ENCODE data around the gene EEF1A2.

EEF1A2 gene

DNA sequence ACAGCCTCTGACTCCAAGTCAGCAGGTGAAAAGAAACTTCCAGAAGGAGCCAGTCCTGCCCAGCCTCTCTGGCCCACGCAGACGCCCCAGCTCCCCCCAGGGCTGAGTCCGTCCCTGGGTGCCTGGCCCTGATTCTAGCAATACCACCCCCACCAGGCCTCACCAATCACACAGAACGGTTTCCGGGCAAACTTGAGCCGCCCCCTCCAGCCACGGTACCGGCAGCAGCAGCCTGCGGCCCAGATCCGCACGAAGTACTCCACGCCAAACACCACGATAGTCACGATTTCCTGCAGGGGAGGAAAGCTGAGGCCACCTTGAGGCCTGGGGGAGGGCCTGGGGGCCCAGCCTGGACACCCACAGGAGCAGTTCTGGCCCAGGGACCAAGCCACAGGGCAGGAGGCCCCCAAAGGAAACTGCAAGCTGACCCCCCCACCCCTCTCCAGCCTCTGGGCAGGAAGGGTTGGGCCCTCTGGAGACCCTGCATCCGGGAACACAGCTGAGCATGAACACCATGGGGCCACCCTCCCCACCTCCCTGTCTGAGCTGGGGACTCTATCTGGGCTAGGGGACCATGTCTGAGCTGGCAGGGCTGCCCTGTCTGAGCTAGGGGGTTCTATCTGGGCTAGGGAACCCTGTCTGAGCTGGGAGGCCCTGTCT lies 53.7 kb downstream of the EEF1A2 start:
- POLR2A ChIA-PET, result no interaction called here
- no peaks in the 10 kb centered on the region for H3K9me3 ChIP-seq (ENCODE audit: control extremely low read depth in 1 of 5, control insufficient read depth in 4 of 5, insufficient read depth in 2 of 5, low read depth in 1 of 5, low read length in 4 of 5)

DNA sequence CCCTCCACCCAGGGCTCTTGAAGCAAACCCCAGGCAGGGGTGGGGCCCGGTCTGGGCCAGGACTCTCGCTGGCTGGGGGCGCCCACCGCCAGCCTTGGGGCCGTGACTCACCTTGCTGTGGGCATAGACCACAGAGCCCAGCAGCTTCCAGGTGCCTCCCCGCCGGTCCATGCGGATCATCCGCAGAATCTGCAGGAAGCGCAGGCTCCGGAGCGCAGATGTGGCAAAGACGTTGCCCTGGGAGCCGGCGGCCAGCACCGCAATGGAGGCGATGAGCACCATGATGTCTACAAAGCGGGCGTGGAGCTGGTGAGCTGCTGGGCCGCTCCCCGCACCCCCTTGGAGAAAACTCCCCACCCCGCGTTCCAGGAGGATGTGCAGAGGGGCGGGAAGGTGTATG lies 54.3 kb downstream of the EEF1A2 start:
- H3K4me1 ChIP-seq (ENCODE audit: control extremely low read depth in 1 of 4, control insufficient read depth in 4 of 4, insufficient read depth in 4 of 4, low read length in 3 of 4), result peaks cover 0 to 40% (median 35%) of the 10 kb centered on the region in 4 experiments
- no peak overlapping the region for H3K4me3 ChIP-seq (ENCODE audit: control insufficient read depth in 1 of 7, extremely low read depth in 1 of 7, insufficient read depth in 4 of 7, low read depth in 2 of 7, low read length in 6 of 7)
- WGBS (ENCODE audit: insufficient coverage), result 97% methylated on average over 20 of the region's 24 CpGs
- H3K27me3 ChIP-seq (replicated peaks in 2 of 5; ENCODE audit: control insufficient read depth in 4 of 5, insufficient read depth in 5 of 5, low read length in 4 of 5), result peaks cover 0 to 2% (median 0%) of the 10 kb centered on the region in 5 experiments
- POLR2A ChIA-PET, result no interaction called here
- no peak for DNase-seq
- H3K9me3 ChIP-seq (ENCODE audit: control extremely low read depth in 1 of 5, control insufficient read depth in 4 of 5, insufficient read depth in 2 of 5, low read depth in 1 of 5, low read length in 4 of 5), result no peaks in the 10 kb centered on the region
- H3K27ac ChIP-seq (ENCODE audit: insufficient read depth in 1 of 2, low read depth in 1 of 2, low read length in 2 of 2, poor library complexity in 1 of 2, severe bottlenecking in 2 of 2), result no peak overlapping the region
- CTCF ChIA-PET, result interaction anchor here (1.2 to 2.5 kb wide), 3 partner anchors 31 to 94 kb away, joined by 3 to 12 read pairs (median 4); no protein-coding TSS in a partner anchor
- no peaks in the 10 kb centered on the region for H3K36me3 ChIP-seq (ENCODE audit: control insufficient read depth in 4 of 4, insufficient read depth in 4 of 4, low read length in 3 of 4)

More for the DNA sequence above, 53.7 kb downstream of the EEF1A2 start:
- no peak overlapping the region for H3K27ac ChIP-seq (ENCODE audit: insufficient read depth in 1 of 2, low read depth in 1 of 2, low read length in 2 of 2, poor library complexity in 1 of 2, severe bottlenecking in 2 of 2)
- peak in 1 of 3 donors; percentile 24 for DNase-seq
- CTCF ChIA-PET, result interaction anchor here (1.0 to 2.5 kb wide), 4 partner anchors 30 to 93 kb away, joined by 3 to 12 read pairs (median 4); no protein-coding TSS in a partner anchor
- no peak overlapping the region for H3K4me3 ChIP-seq (ENCODE audit: control insufficient read depth in 1 of 7, extremely low read depth in 1 of 7, insufficient read depth in 4 of 7, low read depth in 2 of 7, low read length in 6 of 7)
- H3K36me3 ChIP-seq (ENCODE audit: control insufficient read depth in 4 of 4, insufficient read depth in 4 of 4, low read length in 3 of 4), result no peaks in the 10 kb centered on the region
- H3K27me3 ChIP-seq (replicated peaks in 2 of 5; ENCODE audit: control insufficient read depth in 4 of 5, insufficient read depth in 5 of 5, low read length in 4 of 5), result peaks cover 0 to 2% (median 0%) of the 10 kb centered on the region in 5 experiments
- 30% methylated on average over 14 of the region's 15 CpGs for WGBS (ENCODE audit: insufficient coverage)
- H3K4me1 ChIP-seq (ENCODE audit: control extremely low read depth in 1 of 4, control insufficient read depth in 4 of 4, insufficient read depth in 4 of 4, low read length in 3 of 4), result peaks cover 0 to 38% (median 35%) of the 10 kb centered on the region in 4 experiments

DNA sequence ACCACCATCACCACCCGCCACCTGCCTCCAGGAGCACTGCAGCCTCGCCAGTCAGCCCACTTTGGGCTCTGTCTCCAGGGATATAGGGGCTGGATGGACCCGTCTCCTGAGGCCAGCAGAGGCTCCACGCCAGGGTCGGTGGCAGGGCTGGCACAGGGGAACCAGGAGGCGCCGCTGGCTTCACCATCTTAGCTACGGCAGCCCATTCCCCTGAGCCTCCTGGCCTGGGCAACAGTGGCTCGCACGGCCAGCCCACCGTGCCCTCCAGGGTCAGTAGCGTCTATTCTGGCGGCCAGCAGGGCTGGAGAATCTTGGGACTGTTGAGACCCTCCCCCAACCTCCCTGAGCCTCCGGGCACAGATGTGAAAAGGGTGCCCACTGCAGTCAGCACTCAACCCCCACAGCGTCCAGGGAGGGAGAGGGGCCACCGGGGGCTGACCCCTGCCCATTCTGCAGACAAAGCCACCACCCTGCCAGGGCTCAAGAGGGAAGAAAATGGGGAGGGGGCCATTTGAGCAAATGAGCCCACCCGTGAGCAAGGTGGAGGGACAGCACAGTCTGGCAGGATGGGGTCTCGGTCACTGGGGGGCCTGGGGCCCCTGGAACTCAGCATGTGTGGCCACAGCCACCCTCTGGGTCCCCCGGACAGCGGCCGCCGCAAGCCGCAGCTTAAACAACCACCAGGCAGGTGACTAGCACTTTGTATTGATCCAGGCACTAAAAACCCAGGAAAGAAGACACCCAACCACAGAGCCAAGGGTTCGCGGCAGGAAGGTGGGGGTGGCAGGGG lies 55.1 kb downstream of the EEF1A2 start:
- H3K4me3 ChIP-seq (ENCODE audit: control insufficient read depth in 1 of 7, extremely low read depth in 1 of 7, insufficient read depth in 4 of 7, low read depth in 2 of 7, low read length in 6 of 7), result no peak overlapping the region
- no peaks in the 10 kb centered on the region for H3K27me3 ChIP-seq (replicated peaks in 2 of 5; ENCODE audit: control insufficient read depth in 4 of 5, insufficient read depth in 5 of 5, low read length in 4 of 5)
- CTCF ChIA-PET, result interaction anchor here (1.6 kb wide), 1 partner anchor 95 kb away, joined by 4 read pairs; no protein-coding TSS in a partner anchor
- POLR2A ChIA-PET, result no interaction called here
- H3K27ac ChIP-seq (ENCODE audit: insufficient read depth in 1 of 2, low read depth in 1 of 2, low read length in 2 of 2, poor library complexity in 1 of 2, severe bottlenecking in 2 of 2), result no peak overlapping the region
- no peak for DNase-seq
- no peaks in the 10 kb centered on the region for H3K36me3 ChIP-seq (ENCODE audit: control insufficient read depth in 4 of 4, insufficient read depth in 4 of 4, low read length in 3 of 4)
- no peaks in the 10 kb centered on the region for H3K9me3 ChIP-seq (ENCODE audit: control extremely low read depth in 1 of 5, control insufficient read depth in 4 of 5, insufficient read depth in 2 of 5, low read depth in 1 of 5, low read length in 4 of 5)
- WGBS (ENCODE audit: insufficient coverage), result 96% methylated on average over 15 of the region's 25 CpGs
- H3K4me1 ChIP-seq (ENCODE audit: control extremely low read depth in 1 of 4, control insufficient read depth in 4 of 4, insufficient read depth in 4 of 4, low read length in 3 of 4), result peaks cover 0 to 40% (median 35%) of the 10 kb centered on the region in 4 experiments

DNA sequence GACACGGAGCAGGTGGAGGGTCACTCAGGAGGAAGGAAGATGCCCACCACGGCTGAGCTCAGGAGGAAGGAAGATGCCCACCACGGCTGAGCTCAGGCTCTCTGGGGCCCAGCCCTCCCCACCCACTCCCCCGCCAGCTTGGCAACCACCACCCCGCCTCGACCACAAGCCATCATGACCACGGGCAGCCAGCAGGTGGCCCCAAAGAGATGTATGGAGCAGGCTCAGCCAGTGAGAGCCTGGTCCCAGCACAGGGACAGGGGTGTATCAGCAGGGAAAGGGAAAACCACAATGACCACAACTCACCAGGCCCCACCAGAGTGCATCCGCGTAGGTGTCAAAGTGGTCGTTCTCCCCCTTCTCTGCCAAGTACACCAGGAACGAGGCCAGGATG lies 56.8 kb downstream of the EEF1A2 start:
- no peaks in the 10 kb centered on the region for H3K9me3 ChIP-seq (ENCODE audit: control extremely low read depth in 1 of 5, control insufficient read depth in 4 of 5, insufficient read depth in 2 of 5, low read depth in 1 of 5, low read length in 4 of 5)
- ChIA-PET POLR2A (no interaction called here), CTCF (interaction anchor here (0.7 to 1.8 kb wide), 8 partner anchors 8 to 111 kb away, joined by 3 to 7 read pairs (median 4); partner anchors contain the start of gene PPDPF)
- H3K27ac ChIP-seq (ENCODE audit: insufficient read depth in 1 of 2, low read depth in 1 of 2, low read length in 2 of 2, poor library complexity in 1 of 2, severe bottlenecking in 2 of 2), result no peak overlapping the region
- no peaks in the 10 kb centered on the region for H3K27me3 ChIP-seq (replicated peaks in 2 of 5; ENCODE audit: control insufficient read depth in 4 of 5, insufficient read depth in 5 of 5, low read length in 4 of 5)
- WGBS (ENCODE audit: insufficient coverage), result 3% methylated on average over 5 of the region's 11 CpGs
- no peaks in the 10 kb centered on the region for H3K36me3 ChIP-seq (ENCODE audit: control insufficient read depth in 4 of 4, insufficient read depth in 4 of 4, low read length in 3 of 4)
- H3K4me3 ChIP-seq (ENCODE audit: control insufficient read depth in 1 of 7, extremely low read depth in 1 of 7, insufficient read depth in 4 of 7, low read depth in 2 of 7, low read length in 6 of 7), result no peak overlapping the region
- DNase-seq, result peak; percentile 89 to 93 (median 92)
- H3K4me1 ChIP-seq (ENCODE audit: control extremely low read depth in 1 of 4, control insufficient read depth in 4 of 4, insufficient read depth in 4 of 4, low read length in 3 of 4), result peaks cover 0 to 40% (median 35%) of the 10 kb centered on the region in 4 experiments

DNA sequence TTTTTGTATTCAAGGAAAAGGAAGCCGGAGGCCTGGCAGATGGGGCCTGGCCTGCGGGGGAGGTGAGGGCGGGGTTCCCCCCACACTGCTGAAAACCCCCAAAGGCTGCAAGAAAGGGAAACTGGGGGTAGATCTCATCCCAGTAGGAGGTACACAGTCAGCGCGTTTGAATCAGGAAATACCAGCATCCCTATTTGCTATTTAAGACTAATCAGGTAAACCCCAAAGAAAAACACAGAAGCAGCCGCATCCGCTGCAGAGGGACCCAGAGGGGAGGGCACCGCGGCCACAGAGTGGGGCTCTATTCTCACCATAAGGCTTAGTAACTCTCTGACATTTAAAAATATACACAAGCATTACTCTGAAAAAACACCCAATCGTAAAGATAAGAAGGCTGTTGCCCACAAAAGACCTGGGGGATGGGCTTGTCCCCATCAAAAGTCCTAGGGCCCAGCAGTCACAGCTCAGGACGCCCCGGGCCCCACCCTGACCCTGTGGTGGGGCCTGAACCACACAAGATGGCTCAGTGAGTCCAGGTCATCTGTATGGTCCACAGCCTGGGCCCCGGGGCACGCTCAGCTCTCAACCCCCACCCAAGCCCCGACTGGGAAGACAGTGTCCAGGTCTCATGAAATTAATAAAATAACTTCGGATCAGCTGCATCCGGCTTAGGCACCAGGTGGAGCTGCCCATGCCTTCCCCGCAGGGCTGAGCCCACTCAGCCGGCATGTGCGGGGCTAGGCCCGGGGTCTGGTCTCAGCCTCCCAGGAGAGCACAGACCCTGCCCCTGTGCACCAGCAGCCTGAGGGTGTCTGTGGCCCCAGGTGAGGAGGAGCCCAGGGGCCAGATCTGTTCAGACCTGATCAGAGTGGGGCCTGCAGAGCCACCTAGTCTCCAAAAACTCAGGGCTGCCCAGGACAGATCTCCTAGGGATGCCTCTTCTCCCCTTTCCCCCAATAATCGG lies 57.5 kb downstream of the EEF1A2 start:
- Histone ChIP-seq H3K27me3 (replicated peaks in 2 of 5; ENCODE audit: control insufficient read depth in 4 of 5, insufficient read depth in 5 of 5, low read length in 4 of 5) (no peaks in the 10 kb centered on the region), H3K4me1 (ENCODE audit: control extremely low read depth in 1 of 4, control insufficient read depth in 4 of 4, insufficient read depth in 4 of 4, low read length in 3 of 4) (peaks cover 0 to 40% (median 35%) of the 10 kb centered on the region in 4 experiments), H3K27ac (ENCODE audit: insufficient read depth in 1 of 2, low read depth in 1 of 2, low read length in 2 of 2, poor library complexity in 1 of 2, severe bottlenecking in 2 of 2) (no peak overlapping the region), H3K4me3 (ENCODE audit: control insufficient read depth in 1 of 7, extremely low read depth in 1 of 7, insufficient read depth in 4 of 7, low read depth in 2 of 7, low read length in 6 of 7) (peak overlapping the region in 4 of 7 experiments; percentile 19 to 52 (median 39)), H3K9me3 (ENCODE audit: control extremely low read depth in 1 of 5, control insufficient read depth in 4 of 5, insufficient read depth in 2 of 5, low read depth in 1 of 5, low read length in 4 of 5) (no peaks in the 10 kb centered on the region), H3K36me3 (ENCODE audit: control insufficient read depth in 4 of 4, insufficient read depth in 4 of 4, low read length in 3 of 4) (no peaks in the 10 kb centered on the region)
- peak; percentile 47 to 84 (median 83) for DNase-seq
- CTCF ChIA-PET, result interaction anchor here (0.7 to 1.8 kb wide), 8 partner anchors 8 to 111 kb away, joined by 3 to 7 read pairs (median 4); partner anchors contain the start of gene PPDPF
- POLR2A ChIA-PET, result no interaction called here
- 8% methylated on average over 19 of the region's 22 CpGs for WGBS (ENCODE audit: insufficient coverage)

DNA sequence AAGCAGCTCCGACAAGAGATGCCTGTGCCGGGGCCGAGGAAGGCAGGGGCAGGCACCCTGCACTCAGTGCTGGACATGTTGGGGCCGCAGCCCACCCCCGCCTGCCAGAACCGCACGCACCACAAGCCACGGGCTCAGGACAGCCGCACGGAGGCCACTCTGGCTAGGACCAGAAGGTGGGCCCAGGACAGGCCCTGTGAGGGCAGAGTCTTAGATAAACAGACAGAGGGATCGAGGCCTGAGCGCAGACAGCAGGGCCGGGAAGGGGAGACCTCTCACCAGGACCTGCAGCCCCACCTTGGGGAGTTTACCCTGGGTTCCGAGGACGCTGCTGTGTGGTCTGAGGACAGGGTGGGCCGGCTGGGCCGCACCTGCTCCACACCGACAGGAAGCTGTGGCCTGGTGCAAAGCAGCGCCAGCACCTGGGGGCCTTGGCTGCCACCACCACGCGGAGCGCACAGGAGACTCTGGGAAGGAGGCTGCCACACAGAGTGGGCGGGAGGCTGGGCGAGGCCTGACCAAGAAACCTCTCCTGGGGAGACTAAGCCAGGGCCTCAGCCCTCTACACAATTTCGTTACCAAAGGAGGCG lies 58.4 kb downstream of the EEF1A2 start:
- no peak overlapping the region for H3K27ac ChIP-seq (ENCODE audit: insufficient read depth in 1 of 2, low read depth in 1 of 2, low read length in 2 of 2, poor library complexity in 1 of 2, severe bottlenecking in 2 of 2)
- DNase-seq, result peak in 1 of 3 donors; percentile 27
- no peaks in the 10 kb centered on the region for H3K27me3 ChIP-seq (replicated peaks in 2 of 5; ENCODE audit: control insufficient read depth in 4 of 5, insufficient read depth in 5 of 5, low read length in 4 of 5)
- WGBS (ENCODE audit: insufficient coverage), result 74% methylated on average over 24 of the region's 26 CpGs
- CTCF ChIA-PET, result no interaction called here
- no peaks in the 10 kb centered on the region for H3K36me3 ChIP-seq (ENCODE audit: control insufficient read depth in 4 of 4, insufficient read depth in 4 of 4, low read length in 3 of 4)
- H3K9me3 ChIP-seq (ENCODE audit: control extremely low read depth in 1 of 5, control insufficient read depth in 4 of 5, insufficient read depth in 2 of 5, low read depth in 1 of 5, low read length in 4 of 5), result no peaks in the 10 kb centered on the region
- POLR2A ChIA-PET, result no interaction called here
- no peak overlapping the region for H3K4me3 ChIP-seq (ENCODE audit: control insufficient read depth in 1 of 7, extremely low read depth in 1 of 7, insufficient read depth in 4 of 7, low read depth in 2 of 7, low read length in 6 of 7)
- peaks cover 0 to 35% (median 30%) of the 10 kb centered on the region in 4 experiments for H3K4me1 ChIP-seq (ENCODE audit: control extremely low read depth in 1 of 4, control insufficient read depth in 4 of 4, insufficient read depth in 4 of 4, low read length in 3 of 4)

All from common myeloid progenitor, CD34-positive (primary cell).